EL (cell line): ENCODE data around the gene FLT3LG.
A peak's percentile ranks its signal among the peaks of the same experiment; 100 is the strongest.
"Not testable (repeated sequence)": the region's sequence is repeated elsewhere in the genome, so short reads cannot be mapped to it uniquely, and the experiment has no call there.

ENCODE experiments used
- DNase-seq: peaks from one replicate; pipeline ENCODE4 v3.0.0-alpha.2; 2016

FLT3LG gene

DNA sequence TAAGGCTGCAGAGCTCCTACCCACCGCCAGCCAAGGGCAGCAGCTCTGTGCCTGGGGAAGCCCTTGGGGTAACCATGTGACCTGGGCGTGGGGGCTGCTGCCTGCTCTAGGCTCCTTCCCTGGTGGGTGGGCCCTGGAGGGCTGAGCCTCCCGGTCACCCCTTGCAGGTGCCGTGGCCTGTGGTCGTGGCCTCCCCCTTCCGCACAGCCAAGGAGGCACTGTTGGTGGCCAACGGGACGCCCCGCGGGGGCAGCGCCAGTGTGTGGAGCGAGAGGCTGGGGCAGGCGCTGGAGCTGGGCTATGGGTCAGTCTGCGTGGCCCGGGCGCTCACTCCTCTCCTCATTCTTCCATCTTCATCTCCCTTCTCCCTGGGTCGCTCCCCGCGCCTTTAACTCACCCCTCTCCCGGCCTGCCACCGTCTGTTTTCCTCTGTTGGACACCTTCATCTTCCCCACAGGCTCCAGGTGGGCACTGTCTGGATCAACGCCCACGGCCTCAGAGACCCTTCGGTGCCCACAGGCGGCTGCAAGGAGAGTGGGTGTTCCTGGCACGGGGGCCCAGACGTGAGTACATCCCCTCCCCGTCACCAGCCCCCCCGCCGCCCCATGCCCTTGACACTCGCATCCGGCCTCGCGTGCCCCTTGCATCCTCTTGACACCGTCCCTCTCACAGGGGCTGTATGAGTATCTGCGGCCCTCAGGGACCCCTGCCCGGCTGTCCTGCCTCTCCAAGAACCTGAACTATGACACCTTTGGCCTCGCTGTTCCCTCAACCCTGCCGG lies 9.9 kb upstream of the FLT3LG start:
- no peak for DNase-seq

GRCh38 chr19:49465371-49465770 lies 8.6 kb upstream of the FLT3LG start:
- DNase-seq, result no peak

- no peak for DNase-seq
Observed at GRCh38 chr19:49468199-49468598, 5.8 kb upstream of the FLT3LG start.

DNA sequence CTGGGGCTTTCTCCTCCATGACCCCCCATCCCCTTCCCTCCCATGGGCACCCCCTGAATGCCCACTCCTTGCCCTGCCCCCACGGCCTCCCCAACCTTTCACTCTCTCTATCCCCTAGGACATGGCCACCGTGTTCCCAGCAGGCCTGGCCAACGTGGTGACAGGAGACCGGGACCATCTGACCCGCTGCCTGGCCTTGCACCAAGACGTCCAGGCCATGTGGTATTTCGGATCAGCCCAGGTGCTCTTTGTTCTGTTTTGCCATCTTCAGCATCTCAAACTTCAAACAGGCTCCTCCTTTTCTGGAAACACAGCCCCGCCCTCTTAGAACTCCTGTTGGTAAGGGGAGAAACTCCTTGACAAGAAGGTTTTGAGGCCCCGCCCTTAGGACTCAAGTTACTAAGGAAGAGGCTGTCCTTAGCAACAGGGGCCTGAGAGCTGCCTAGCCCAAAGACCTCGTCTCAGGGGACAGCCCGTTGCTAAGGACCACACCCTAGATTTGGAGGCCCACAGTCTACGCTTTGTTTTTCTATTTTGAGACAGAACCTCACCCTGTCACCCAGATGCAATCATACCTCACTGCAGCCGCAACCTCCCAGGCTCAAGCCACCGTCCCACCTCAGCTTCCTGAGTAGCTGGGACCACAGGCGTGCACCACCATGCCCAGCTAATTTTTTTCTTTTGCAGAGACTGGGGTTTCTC lies 5.1 kb upstream of the FLT3LG start:
- DNase-seq, result no peak

DNA sequence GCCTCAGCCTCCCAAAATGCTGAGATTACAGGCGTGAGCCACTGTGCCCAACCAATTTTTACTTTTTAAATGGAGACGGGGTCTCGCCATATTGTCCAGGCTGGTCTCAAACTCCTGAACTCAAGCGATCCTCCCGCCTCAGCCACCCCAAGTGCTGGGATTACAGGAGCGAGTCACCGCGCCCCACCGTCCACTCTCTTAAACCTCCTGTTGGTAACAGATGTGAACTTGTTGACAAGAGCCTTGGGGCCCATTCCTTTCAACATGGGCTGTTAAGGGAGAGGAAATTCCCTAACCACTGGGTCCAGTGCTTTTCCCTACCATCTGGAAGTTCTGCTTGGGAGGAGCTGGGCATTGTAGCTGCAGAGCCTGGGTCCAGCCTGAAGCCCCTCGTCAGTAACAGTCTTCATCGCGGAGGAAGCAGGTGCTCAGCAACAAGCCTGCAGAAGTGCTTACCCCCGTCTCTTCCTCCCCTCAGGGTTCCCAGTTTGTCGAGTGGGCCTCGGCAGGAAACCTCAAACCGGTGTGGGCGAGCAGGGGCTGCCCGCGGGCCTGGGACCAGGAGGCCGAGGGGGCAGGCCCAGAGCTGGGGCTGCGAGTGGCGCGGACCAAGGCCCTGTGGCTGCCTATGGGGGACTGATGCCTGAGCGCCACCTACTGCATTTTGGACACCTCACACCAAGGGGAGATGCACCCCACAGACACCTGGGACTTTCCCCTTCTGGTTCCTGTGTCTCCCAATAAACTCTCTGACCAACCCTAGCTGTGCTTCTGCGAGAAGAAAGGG lies 4.0 kb upstream of the FLT3LG start:
- DNase-seq, result peak; percentile 30

GRCh38 chr19:49470615-49470978 lies 3.4 kb upstream of the FLT3LG start:
- DNase-seq, result no peak

DNA sequence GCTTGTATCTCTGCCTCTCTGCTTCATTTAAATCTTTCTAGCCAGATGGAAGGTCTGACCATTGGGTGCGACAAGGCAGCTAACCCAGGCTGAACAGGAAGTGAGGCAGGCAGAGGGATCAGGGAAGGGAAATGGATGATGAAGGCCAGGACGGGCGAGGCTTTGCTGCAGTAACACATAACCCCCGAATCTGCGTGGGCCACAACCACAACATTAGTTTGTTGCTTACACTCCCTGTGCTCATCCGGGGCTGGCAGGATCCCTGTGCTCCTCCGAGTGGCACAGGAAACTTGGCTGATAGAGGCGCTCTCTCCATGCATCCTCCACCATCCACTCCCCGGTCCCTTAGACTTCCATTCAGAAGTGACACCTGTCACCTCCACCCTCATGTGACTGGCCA lies 1.1 kb upstream of the FLT3LG start:
- no peak for DNase-seq

DNA sequence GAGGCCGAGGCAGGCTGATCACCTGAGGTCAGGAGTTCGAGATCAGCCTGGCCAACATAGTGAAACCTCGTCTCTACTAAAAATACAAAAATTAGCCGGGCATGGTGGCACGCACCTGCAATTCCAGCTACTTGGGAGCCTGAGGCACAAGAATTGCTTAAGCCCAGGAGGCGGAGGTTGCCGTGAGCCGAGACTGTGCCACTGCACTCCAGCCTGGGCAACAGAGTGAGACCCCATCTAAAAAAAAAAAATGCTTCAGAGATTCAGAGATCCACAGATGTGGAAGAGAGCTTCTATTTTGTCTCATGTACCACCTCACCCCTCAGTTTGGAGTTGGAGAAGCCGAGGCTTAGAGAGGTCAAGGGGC lies 531 bp upstream of the FLT3LG start:
- DNase-seq, result not testable (repeated sequence)

GRCh38 chr19:49474542-49474924 lies 518 bp downstream of the FLT3LG start:
- DNase-seq, result no peak

GRCh38 chr19:49475191-49475917 lies 1.3 kb downstream of the FLT3LG start:
- DNase-seq, result no peak

DNA sequence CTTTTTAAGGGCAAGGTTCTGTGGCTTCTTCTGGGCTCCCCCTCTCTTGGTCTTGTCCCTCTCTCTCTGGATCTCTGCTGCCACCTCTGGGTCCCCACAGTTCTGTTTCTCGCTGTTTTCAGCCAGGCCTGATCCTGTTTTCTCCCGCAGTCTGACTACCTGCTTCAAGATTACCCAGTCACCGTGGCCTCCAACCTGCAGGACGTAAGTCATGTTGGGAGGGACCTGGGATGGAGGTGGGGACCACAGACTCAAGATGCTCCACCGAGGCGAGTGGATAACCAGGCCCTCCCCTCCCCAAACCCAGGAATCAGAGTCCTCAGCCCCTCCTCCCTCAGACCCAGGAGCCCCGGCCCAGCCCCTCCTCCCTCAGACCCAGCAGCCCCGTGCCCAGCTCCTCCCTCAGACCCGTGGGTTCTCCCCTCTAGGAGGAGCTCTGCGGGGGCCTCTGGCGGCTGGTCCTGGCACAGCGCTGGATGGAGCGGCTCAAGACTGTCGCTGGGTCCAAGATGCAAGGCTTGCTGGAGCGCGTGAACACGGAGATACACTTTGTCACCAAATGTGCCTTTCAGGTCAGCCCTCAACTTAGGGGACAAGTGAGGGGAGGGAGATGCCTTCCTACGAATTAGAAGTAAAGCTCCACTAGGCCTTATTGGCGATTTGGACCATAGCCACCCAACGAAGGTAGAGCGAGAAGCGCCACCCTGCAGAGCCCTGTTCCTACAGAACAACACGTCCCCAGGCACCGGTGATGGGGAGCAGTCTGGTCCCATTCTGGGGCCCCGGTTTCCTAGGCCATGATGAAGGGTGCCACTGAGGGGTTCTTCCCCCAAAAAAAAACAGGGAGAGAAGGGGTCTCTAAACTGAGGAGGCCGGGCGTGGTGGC lies 2.2 kb downstream of the FLT3LG start:
- DNase-seq, result no peak

DNA sequence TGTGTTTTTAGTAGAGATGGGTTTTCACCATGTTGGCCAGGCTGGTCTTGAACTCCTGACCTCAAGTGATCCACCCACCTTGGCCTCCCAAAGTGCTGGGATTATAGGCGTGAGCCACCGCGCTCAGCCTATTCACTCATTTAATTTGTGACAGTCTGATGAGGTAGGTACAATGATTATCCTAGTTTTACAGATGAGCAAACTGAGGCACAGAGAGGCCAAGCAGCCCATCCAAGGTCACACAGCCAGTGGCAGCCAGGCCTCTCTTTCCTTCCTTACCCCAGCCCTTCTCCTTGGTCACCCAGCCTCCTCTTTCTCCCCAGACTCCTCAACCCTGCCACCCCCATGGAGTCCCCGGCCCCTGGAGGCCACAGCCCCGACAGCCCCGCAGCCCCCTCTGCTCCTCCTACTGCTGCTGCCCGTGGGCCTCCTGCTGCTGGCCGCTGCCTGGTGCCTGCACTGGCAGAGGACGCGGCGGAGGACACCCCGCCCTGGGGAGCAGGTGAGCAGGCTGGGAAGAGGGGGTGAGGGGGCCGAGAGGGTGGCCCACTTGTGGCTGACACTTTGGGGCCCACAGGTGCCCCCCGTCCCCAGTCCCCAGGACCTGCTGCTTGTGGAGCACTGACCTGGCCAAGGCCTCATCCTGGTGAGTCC lies 6.1 kb downstream of the FLT3LG start:
- no peak for DNase-seq

GRCh38 chr19:49481020-49481683 lies 7.1 kb downstream of the FLT3LG start:
- no peak for DNase-seq

DNA sequence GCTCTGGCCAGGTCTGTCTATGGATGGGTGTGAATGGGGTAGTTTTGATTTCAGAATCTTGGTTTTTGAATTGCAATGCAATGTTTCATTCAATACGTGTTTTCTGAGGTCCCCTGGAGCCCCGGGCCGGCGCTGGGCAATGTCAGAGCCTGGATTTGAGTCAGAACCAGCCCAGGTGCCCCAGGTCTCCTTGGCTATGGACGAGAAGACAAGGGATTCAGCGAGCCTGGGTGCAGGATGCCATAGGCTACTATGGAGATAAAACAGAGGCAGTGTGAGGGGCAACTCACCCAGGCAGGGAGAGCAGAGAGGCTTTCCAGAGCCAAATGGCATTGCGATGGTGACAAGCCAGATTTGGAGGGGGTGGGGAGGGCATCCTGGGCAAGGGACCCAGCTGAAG lies 12.2 kb downstream of the FLT3LG start:
- no peak for DNase-seq

GRCh38 chr19:49486710-49487276 lies 12.8 kb downstream of the FLT3LG start:
- no peak for DNase-seq

DNA sequence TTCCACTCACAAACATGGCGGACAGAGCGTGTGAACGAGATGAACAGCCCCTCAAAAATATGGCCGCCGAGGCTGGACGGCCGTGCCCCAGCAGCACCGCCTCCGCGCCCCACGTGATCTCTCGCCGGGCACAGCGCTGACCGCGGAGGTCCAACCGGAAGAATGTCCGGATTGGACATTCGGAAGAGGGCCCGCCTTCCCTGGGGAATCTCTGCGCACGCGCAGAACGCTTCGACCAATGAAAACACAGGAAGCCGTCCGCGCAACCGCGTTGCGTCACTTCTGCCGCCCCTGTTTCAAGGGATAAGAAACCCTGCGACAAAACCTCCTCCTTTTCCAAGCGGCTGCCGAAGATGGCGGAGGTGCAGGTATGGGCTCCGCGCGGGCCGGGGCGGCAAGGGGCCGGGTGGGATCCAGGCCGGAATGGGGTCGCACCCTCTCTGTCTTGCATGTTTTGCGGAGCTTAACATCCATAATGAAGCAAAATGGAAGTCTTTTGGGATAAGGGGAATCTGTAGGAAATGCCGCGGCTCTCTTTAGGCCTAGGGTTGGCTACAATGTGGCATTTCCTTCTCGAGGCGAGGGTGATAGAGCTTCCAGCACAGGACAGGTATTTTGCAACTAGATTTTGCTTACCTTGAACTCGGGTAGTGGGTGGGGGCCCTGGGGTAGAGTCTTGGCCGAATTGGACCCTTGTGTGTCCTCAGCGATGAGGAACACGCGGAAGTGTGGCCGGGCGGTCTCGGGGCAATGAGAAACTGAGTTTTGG lies 13.4 kb downstream of the FLT3LG start, which contains the start of gene RPL13A:
Gene RPL13A, plus strand, starts transcription at position 332 of the 769 bp plus-strand sequence. Its CDS starts 22 bp downstream, at position 354.
- peak; percentile 99 for DNase-seq

DNA sequence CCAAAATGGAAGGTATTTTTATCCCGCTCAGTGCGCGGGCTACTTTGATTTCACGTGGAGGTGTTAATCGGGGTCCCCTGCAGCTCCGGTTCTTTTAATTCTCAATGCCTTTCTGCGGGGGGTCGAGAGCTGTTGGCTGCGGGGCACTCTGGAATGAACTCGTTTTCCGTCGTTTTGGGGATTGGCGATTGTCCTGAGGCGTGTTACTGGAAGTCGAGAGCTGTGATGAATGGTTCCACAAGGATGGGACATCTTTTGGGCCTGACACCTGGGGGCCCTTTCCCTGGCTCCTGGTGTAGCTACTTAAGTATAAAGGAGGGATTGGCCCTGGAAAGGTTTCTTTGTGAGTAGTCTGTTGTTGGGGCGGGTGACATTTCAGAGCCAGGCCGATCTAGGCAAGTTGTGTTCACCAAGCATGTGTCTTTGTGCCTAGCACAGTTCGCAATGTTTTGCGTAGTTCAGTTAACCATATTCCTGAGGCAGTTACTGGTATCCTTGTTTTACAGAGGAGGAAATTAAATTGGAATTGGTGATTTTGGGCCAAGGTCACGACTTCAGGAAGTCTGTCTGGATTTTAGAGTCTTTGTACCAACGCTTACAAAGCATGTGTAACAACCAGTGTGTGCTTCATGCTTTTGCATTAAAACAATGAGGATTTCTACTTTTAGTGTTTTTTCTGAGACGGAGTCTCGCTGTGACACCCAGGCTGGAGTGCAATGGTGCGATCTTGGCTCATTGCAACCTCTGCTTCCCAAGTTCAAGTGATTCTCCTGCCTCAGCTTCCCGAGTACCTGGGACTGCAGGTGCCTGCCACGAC lies 14.2 kb downstream of the FLT3LG start:
- DNase-seq, result peak; percentile 25

GRCh38 chr19:49488863-49489537 lies 15.0 kb downstream of the FLT3LG start:
- DNase-seq, result peak; percentile 15
